Measurements from ENCODE around the gene PROX2.

Gene PROX2

DNA sequence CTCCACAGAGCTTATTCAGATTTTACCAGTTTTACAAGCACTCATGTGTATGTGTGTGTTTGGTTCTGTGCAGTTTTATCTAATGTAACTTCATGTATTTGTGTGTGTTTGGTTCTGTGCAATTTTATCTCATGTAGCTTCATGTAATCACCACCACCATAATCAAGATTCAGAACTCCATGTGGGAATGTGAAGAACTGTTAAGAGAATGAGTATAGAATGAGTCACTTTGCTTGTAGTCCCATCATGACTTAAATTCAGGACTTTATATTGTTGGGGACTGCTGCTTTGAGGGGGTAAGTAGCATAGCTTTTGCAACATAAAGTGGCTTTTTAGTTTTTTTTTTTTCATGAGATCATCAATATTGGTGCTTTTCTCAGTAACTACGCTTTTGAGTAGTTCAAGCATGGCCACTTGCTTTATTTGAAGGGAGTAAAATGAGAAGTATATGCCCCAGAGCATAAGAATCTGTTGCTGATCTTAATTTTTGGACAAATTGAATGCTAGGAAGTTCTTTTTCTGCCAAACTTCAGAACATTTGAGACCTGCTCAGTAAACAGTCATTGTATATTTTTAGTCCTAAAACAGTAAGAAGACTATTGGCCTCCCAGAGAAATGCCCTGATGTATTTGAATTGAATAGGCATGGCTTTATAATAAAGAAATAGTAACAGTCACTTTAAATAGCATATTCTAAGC lies 28.8 kb downstream of the PROX2 start:
- no peak for DNase-seq

DNA sequence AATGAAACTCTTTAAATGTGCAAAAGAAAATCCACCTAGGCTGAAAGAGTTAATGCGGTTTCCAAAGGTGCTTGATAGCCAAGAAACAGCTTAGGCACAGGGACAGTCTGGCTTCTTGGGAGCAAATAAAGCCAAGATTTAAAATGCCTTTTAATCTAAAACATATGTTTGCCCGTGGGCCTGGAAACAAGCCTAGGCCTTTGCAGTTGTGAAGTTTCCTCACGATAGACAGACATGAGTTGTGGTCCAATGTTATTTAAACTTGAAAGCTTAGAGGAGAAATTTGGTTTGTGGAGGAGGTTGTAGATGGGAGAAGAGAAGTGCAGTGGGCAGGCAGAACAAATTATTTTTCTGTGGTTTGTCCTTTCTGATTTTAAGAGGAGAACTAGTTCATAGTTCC lies 29.8 kb downstream of the PROX2 start:
- no peak for DNase-seq

DNA sequence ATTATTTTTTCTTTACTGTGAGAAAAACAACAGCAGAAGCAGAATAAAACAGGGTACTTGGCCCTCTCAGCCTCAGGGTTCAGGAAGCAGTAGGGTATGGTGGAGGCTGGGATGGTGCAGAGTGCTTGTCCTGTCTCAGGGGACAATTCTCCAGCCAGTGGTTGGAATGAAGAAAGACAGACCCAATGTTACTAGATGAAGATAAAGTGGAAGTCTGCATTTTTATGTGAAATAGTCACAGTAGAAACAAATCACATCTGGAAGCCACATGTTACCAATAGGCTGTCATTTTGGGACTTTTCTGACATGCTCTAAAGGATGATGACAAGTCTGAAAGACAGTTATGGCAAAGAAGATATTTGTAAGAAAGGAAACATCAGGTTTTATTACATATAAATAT lies 32.3 kb downstream of the PROX2 start:
- DNase-seq: no peak

DNA sequence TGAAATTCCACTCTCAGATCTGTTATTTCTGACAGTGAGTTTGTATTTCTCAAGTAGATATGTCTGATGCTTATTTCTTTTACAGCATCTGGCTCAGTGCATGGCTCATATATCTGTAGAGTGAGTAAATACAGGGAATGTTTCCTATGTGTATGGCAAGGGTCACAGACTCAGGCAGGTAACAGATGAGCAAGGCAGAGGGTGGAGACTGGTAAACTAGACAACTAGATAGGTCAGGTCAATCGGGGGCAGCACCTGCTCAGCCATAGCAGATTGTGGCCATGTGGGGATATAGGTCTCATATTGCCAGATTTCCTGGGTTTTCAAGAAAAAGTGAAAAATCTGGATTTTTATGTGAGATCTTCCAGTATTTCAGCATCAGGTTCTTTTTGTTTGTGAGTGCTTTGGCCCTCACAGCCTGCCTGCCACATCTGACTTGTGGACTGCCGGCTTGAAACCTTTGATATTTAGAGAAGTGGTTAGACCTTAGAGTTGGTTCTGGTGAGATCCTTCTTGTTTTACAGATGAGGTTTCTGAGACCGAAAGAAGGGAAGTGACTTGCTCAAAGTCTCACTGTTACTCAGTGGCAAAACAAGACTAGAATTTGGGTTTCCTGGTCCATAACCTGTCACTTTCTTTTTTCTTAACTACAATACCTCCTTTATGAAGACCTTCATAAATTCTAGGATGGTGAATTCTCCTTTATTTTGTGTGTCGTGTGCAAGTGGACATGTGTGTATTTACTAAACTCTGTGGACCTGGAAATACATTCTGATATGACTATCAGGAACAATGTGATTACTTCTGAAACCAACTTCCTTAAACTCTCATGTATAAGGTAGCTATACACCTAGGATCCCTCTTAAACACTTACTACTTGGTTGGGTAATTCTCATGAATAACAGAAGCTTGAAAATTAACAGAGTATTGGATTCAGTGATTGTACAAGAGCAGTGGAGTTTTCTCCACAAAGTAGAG lies 34.4 kb downstream of the PROX2 start:
- DNase-seq: no peak

DNA sequence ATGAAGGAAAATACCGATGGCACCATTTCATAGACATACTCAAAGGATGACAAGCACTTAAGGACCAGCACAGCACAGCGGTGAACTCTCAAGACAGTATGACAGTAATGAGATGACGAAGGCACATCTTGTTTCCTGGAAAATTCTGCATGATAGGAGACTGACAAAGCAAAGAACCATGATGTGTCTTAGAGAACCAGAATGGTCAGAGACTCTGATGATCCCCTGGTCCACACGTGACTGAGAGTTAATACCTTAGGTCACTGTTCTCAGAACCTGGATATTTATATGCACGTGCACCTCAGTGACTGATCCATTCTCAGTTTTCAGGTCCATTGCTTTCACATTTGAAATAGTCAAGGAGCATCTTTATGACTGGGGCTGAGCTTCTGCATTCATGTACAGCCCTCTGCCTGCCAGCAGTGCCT lies 35.3 kb downstream of the PROX2 start:
- DNase-seq: no peak

DNA sequence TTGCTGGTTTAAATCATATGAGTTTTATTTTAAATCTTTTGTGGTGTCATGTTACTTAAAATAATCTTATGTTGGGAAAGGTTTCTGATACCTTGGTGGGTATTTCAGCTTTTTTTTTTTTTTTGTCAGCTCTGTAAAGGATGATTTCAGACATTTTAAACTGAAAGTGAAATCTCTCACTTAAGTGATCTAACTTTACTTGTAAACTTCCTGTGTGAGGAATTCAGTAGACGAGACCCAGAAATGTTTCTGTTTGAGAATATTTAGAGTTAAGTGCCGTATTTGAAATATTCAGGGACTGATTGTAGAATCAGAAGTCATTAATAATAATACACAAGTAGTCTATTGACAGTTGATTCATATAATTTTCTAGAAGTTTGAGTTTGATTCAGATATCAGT lies 37.8 kb downstream of the PROX2 start:
- no peak for DNase-seq

DNA sequence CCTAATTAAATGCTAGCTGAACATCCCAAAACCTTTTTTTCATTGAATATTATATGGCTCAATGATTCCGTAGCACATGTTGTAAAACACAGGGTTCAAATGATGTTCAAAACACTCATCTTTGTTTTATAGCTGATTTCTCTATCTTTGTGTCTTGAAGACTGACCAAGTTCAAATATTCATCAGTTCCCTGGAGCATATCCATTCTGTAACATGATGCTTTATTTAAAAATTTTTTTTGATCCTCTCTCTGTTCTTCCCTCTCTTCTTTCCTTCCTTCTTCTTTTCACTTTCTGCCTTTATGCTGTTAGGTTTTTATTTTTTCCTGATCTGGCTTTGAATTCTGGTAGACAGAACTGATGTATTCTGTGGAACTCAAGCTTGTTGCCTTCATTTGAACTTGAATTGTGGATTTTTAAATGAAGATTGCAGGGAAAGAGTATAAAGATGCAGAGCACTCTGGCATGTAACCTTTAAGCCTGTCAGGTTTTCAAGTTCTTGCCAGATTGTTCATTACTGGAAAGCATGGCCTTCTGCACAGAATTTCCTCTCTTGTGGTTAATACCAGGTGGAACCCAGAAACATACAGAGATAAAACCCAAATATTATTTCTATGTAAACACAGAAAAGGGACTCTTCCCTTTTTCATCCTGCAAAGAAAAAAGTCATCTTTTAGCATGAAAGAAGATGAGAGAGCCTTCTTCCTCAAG lies 39.5 kb downstream of the PROX2 start:
- no peak for DNase-seq

DNA sequence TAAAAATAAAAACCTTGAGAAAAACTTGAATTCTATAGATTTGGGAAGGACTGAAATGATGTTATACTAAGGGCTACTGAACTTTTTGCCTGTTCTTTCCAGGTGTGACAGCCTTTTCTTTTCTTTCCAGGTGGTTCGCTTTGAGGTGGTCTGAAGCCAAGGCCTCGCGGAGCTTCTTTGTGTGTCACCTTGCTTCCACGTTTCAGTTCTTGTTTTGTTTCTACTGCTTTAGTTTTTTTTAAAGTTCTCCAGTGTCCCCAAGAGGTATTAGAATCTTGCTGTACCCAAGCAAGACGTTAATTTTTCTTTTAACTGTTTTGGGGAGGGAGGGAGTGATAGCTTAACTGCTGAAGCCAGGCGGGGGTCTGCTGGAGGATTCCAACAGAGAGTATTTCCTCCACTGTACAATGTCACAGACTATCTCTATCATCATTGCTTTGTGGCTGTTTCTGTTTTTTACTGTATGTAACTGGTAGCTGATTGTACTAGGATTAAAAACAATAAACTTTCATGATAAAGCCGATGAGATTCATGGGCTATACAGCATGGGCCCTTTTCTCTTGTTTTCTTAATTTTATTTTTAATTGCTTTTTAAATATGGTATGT lies 40.2 kb downstream of the PROX2 start:
- no peak for DNase-seq

DNA sequence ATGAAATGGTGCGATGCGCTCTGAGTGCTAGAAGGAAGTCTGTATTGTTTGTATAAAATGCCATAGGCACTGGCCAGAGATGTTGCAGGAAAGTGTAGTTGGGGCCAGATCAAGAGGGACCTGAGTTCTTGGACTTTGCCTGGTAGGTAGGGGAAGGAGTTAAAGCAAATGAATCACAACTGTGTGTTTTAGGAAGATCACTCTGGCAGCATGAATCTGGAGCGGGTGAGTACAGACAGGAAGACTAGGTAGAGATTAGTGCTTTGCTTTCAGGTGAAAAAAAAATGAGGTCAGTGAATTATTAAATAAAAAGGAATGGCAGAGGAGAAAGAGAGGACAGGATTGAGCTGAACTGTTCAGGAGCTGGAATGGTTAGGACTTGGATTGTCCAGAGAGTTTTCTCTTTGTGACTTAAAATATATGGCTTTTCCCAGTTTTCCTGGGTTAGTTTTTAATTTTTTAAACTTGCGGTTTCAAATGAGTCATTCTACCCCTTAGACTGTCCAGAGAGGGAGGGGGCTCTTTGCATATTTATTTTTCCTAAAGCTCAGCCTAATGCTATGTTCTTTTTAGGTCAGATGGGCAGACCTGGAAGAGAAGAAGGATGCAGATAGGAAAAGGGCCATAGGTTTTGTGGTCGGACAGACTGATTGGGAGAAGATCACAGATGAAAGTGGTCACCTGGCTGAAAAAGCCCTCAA lies 41.1 kb downstream of the PROX2 start:
- DNase-seq: no peak

DNA sequence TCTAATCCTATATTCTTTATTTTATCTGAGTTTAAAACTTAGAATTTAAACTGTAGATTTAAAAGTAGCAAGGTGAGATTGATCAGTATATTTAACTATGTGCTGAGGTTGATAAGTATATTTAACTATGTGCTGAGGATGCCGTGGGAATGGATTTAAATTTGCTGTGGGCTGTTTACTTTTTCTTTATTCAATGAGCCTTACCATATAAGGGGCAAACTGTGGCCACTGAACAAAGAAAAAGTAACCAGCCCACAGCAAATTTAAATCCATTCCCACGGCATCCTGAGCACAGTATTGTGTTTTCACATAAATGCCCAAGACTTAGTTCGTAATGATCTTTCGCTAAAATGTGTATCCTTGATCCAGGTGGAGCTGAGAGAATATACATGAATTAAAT lies 43.1 kb downstream of the PROX2 start:
- DNase-seq: no peak

DNA sequence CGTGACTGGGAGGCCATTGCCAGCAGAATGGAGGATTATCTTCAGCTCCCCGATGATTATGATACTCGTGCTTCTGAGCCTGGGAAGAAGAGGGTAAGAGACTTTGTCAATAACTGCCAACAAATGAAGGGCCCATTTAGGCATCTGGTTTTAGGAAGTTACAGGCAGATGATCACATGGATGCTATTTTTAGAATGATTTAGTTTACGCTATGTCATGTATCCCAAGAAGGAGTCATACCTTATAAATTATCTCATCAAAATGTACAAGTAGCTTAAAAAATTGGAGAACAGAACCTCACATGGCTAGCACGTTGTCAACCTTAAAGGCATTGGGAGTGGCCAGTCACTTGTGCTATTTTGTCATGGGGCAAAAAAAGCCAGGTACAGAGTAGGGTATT lies 46.7 kb downstream of the PROX2 start:
- no peak for DNase-seq

DNA sequence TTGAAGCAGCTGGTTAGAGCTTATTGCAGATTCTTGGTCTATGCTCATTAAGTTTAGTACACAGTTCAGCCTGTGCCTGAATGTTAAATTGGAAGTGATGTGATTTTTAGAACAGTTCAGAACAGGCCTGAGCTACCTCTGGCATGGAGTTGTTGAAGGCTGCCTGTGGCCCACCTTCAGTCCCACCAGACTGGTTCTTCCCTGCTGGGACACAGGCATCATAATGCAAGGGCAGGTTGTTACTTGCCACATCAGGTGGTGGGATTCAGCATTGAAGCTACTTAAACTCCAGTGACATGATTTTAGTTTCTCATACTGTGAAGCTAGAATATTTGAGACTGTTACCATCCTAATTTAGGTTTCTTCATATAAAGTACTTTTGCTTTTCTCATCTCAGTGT lies 49.4 kb downstream of the PROX2 start:
- DNase-seq: no peak

Measured in amygdala (tissue), 56 donors.